Loucy (cell line): ENCODE measurements around the gene SEMA5A.

ENCODE experiments used
- H2AFZ ChIP-seq: fragments of 200-600 bp; sonication (generic); 2 replicates; pipeline ENCODE4 v1.6.0; 2016; ENCODE audit warnings: antibody characterized with exemption, mild to moderate bottlenecking, low read length, moderate library complexity
- H3F3A ChIP-seq: fragments of 200-600 bp; 2 replicates; pipeline ENCODE4 v1.6.0; 2016; ENCODE audit warnings: antibody characterized with exemption, low read depth, mild to moderate bottlenecking
- H3K27me3 ChIP-seq: fragments of 200-600 bp; sonication (generic); 2 replicates; pipeline ENCODE4 v1.6.1; 2014; ENCODE audit warnings: low read length, mild to moderate bottlenecking; ENCODE audit not compliant: insufficient read depth, poor library complexity, severe bottlenecking
- H3K36me3 ChIP-seq: fragments of 200-600 bp; sonication (generic); 2 replicates; pipeline ENCODE4 v1.6.1; 2016; ENCODE audit warnings: low read length; ENCODE audit not compliant: insufficient read depth
- H3K4me1 ChIP-seq: fragments of 200-600 bp; sonication (generic); 2 replicates; pipeline ENCODE4 v1.5.1; 2014; ENCODE audit warnings: low read length, mild to moderate bottlenecking; ENCODE audit not compliant: insufficient read depth, poor library complexity, severe bottlenecking
- H3K4me2 ChIP-seq: fragments of 200-600 bp; sonication (generic); 2 replicates; pipeline ENCODE4 v1.6.0; 2014; ENCODE audit warnings: antibody characterized with exemption, low read length, low read depth, mild to moderate bottlenecking; ENCODE audit not compliant: poor library complexity, severe bottlenecking
- H3K4me3 ChIP-seq: fragments of 200-600 bp; sonication (generic); 2 replicates; pipeline ENCODE4 v1.5.1; 2014; ENCODE audit warnings: low read length, mild to moderate bottlenecking, mixed read lengths; ENCODE audit not compliant: poor library complexity, severe bottlenecking
- H3K79me2 ChIP-seq: fragments of 200-600 bp; sonication (generic); 2 replicates; pipeline ENCODE4 v1.6.1; 2014; ENCODE audit warnings: low read length; ENCODE audit not compliant: insufficient read depth
- H3K9ac ChIP-seq: fragments of 200-600 bp; sonication (generic); 2 replicates; pipeline ENCODE4 v1.6.0; 2014; ENCODE audit warnings: mild to moderate bottlenecking, low read depth, low read length, moderate library complexity; ENCODE audit not compliant: poor library complexity, severe bottlenecking
- H3K9me2 ChIP-seq: fragments of 200-600 bp; sonication (generic); replicated peaks from 2 replicates; pipeline ENCODE4 v1.6.1; 2016; ENCODE audit warnings: low read depth, low read length, mixed read lengths
- H3K9me3 ChIP-seq: fragments of 200-600 bp; sonication (generic); 2 replicates; pipeline ENCODE4 v1.6.1; 2014; ENCODE audit warnings: mild to moderate bottlenecking, antibody characterized with exemption, low read length, low read depth; ENCODE audit not compliant: insufficient read depth
- H4K20me1 ChIP-seq: fragments of 200-600 bp; sonication (generic); 2 replicates; pipeline ENCODE4 v1.6.0; 2014; ENCODE audit warnings: antibody characterized with exemption, low read length, mild to moderate bottlenecking; ENCODE audit not compliant: insufficient read depth, poor library complexity, severe bottlenecking
- CTCF ChIP-seq: fragments of 200-600 bp; sonication (generic); conservative IDR thresholded peaks from 2 replicates; pipeline ENCODE4 v1.5.1; 2014; ENCODE audit warnings: mild to moderate bottlenecking, antibody characterized with exemption, low read length
- EZH2phosphoT487 ChIP-seq: fragments of 200-600 bp; IDR thresholded peaks from 2 replicates; pipeline ENCODE4 v1.6.1; 2018; ENCODE audit warnings: antibody characterized with exemption, mild to moderate bottlenecking, moderate library complexity, borderline replicate concordance

Gene SEMA5A

GRCh38 chr5:9174446-9174845 is 371.4 kb downstream of the SEMA5A start:
- Histone ChIP-seq H3K27me3 (no peaks in the 10 kb centered on the region), H3K36me3 (no peaks in the 10 kb centered on the region), H3K9me3 (no peaks in the 10 kb centered on the region), H3K9me2 (no peaks in the 10 kb centered on the region), H4K20me1 (no peaks in the 10 kb centered on the region), H2AFZ (no peak overlapping the region), H3K79me2 (no peaks in the 10 kb centered on the region), H3K4me2 (no peak overlapping the region), H3F3A (no peaks in the 10 kb centered on the region), H3K9ac (no peak overlapping the region), H3K4me1 (no peaks in the 10 kb centered on the region), H3K4me3 (no peak overlapping the region)
- TF ChIP-seq CTCF (no peak), EZH2phosphoT487 (no peak)

- H3K9ac ChIP-seq = no peak overlapping the region
- no peaks in the 10 kb centered on the region for H3K27me3 ChIP-seq
- H3K4me3 ChIP-seq = no peak overlapping the region
- no peaks in the 10 kb centered on the region for H3K4me1 ChIP-seq
- H3K9me2 ChIP-seq = no peaks in the 10 kb centered on the region
- H3F3A ChIP-seq = no peaks in the 10 kb centered on the region
- no peak overlapping the region for H2AFZ ChIP-seq
- no peaks in the 10 kb centered on the region for H3K9me3 ChIP-seq
- H3K79me2 ChIP-seq = no peaks in the 10 kb centered on the region
- H4K20me1 ChIP-seq = no peaks in the 10 kb centered on the region
- TF ChIP-seq CTCF (no peak), EZH2phosphoT487 (no peak)
- no peaks in the 10 kb centered on the region for H3K36me3 ChIP-seq
- no peak overlapping the region for H3K4me2 ChIP-seq
These were observed 372.4 kb downstream of the SEMA5A start for GRCh38 chr5:9173281-9174048.

GRCh38 chr5:9170026-9170425 is 375.8 kb downstream of the SEMA5A start:
- Histone ChIP-seq H3K79me2 (no peaks in the 10 kb centered on the region), H3K36me3 (no peaks in the 10 kb centered on the region)

More at GRCh38 chr5:9170026-9170425, 375.8 kb downstream of the SEMA5A start:
- H3K9me2 ChIP-seq = no peaks in the 10 kb centered on the region
- no peaks in the 10 kb centered on the region for H3K9me3 ChIP-seq
- H3F3A ChIP-seq = no peaks in the 10 kb centered on the region
- no peak overlapping the region for H3K9ac ChIP-seq
- TF ChIP-seq CTCF = no peak
- no peak for TF ChIP-seq EZH2phosphoT487
- H3K4me2 ChIP-seq = no peak overlapping the region
- H3K4me1 ChIP-seq = no peaks in the 10 kb centered on the region
- H2AFZ ChIP-seq = no peak overlapping the region
- no peaks in the 10 kb centered on the region for H4K20me1 ChIP-seq
- H3K4me3 ChIP-seq = no peak overlapping the region
- no peaks in the 10 kb centered on the region for H3K27me3 ChIP-seq
